Duodenal mucosa (tissue), 2 donors: Measurements from ENCODE around the gene SLC35E1.

Source experiments
- H3K27ac ChIP-seq: one replicate; pipeline ENCODE4 v1.7.0; 2013; ENCODE audit warnings: low read depth, low read length
- H3K27me3 ChIP-seq, 2 donors: one replicate each; pipeline ENCODE4 v1.7.0; 2013; ENCODE audit warnings: low read length in 2 of 2, control low read depth in 1 of 2; ENCODE audit not compliant: insufficient read depth in 2 of 2, control insufficient read depth in 1 of 2
- H3K36me3 ChIP-seq, 2 donors: one replicate each; pipeline ENCODE4 v1.7.0; 2013; ENCODE audit warnings: low read length in 2 of 2, control low read depth in 1 of 2; ENCODE audit not compliant: insufficient read depth in 2 of 2, control insufficient read depth in 1 of 2
- H3K4me1 ChIP-seq, 2 donors: one replicate each; pipeline ENCODE4 v1.7.0; 2013; ENCODE audit warnings: low read length in 2 of 2, control low read depth in 1 of 2; ENCODE audit not compliant: insufficient read depth in 2 of 2, control insufficient read depth in 1 of 2
- H3K4me3 ChIP-seq, 2 donors: one replicate each; pipeline ENCODE4 v1.7.0; 2013; ENCODE audit warnings: low read length in 2 of 2, low read depth in 1 of 2
- H3K9ac ChIP-seq, 2 donors: one replicate each; pipeline ENCODE4 v1.7.0; 2013; ENCODE audit warnings: low read length in 2 of 2, low read depth in 1 of 2
- H3K9me3 ChIP-seq, 2 donors: one replicate each; pipeline ENCODE4 v1.7.0; 2013; ENCODE audit warnings: low read length in 2 of 2, control low read depth in 1 of 2; ENCODE audit not compliant: control insufficient read depth in 1 of 2

SLC35E1 gene

GRCh38 chr19:16525751-16526481 is 46.3 kb downstream of the SLC35E1 start:
- Histone ChIP-seq H3K9me3 (no peaks in the 10 kb centered on the region), H3K4me3 (no peak overlapping the region), H3K4me1 (no peaks in the 10 kb centered on the region), H3K27ac (no peak overlapping the region), H3K27me3 (no peaks in the 10 kb centered on the region), H3K9ac (no peak overlapping the region), H3K36me3 (peaks cover 54 to 83% of the 10 kb centered on the region in 2 donors)

- peaks cover 52 to 83% of the 10 kb centered on the region in 2 donors for H3K36me3 ChIP-seq
- H3K27me3 ChIP-seq, result no peaks in the 10 kb centered on the region
- H3K4me1 ChIP-seq, result no peaks in the 10 kb centered on the region
- no peak overlapping the region for H3K4me3 ChIP-seq
- H3K9me3 ChIP-seq, result no peaks in the 10 kb centered on the region
- no peak overlapping the region for H3K27ac ChIP-seq
- no peak overlapping the region for H3K9ac ChIP-seq
These were observed 47.1 kb downstream of the SLC35E1 start for GRCh38 chr19:16524991-16525734.

GRCh38 chr19:16522559-16523377 is 49.4 kb downstream of the SLC35E1 start:
- H3K9me3 ChIP-seq, result no peaks in the 10 kb centered on the region
- no peak overlapping the region for H3K4me3 ChIP-seq
- no peak overlapping the region for H3K27ac ChIP-seq
- H3K27me3 ChIP-seq, result no peaks in the 10 kb centered on the region
- H3K9ac ChIP-seq, result no peak overlapping the region
- no peaks in the 10 kb centered on the region for H3K4me1 ChIP-seq
- peaks cover 58 to 88% of the 10 kb centered on the region in 2 donors for H3K36me3 ChIP-seq

GRCh38 chr19:16521715-16522289 is 50.4 kb downstream of the SLC35E1 start:
- H3K9ac ChIP-seq, result no peak overlapping the region
- no peaks in the 10 kb centered on the region for H3K9me3 ChIP-seq
- H3K36me3 ChIP-seq, result peaks cover 56 to 88% of the 10 kb centered on the region in 2 donors

GRCh38 chr19:16520986-16521624 is 51.1 kb downstream of the SLC35E1 start:
- peaks cover 0 to 11% of the 10 kb centered on the region in 2 donors for H3K4me1 ChIP-seq
- H3K4me3 ChIP-seq, result no peak overlapping the region
- no peak overlapping the region for H3K27ac ChIP-seq
- H3K9ac ChIP-seq, result no peak overlapping the region
- no peaks in the 10 kb centered on the region for H3K27me3 ChIP-seq
- no peaks in the 10 kb centered on the region for H3K9me3 ChIP-seq
- H3K36me3 ChIP-seq, result peaks cover 56 to 85% of the 10 kb centered on the region in 2 donors

More at GRCh38 chr19:16521715-16522289, 50.4 kb downstream of the SLC35E1 start:
- Histone ChIP-seq H3K27ac (no peak overlapping the region), H3K27me3 (no peaks in the 10 kb centered on the region), H3K4me1 (peaks cover 0 to 8% of the 10 kb centered on the region in 2 donors), H3K4me3 (no peak overlapping the region)

- no peaks in the 10 kb centered on the region for H3K9me3 ChIP-seq
- H3K9ac ChIP-seq, result no peak overlapping the region
- H3K27ac ChIP-seq, result no peak overlapping the region
- no peak overlapping the region for H3K4me3 ChIP-seq
- peaks cover 53 to 77% of the 10 kb centered on the region in 2 donors for H3K36me3 ChIP-seq
- H3K4me1 ChIP-seq, result peaks cover 0 to 11% of the 10 kb centered on the region in 2 donors
- no peaks in the 10 kb centered on the region for H3K27me3 ChIP-seq
These were observed 51.9 kb downstream of the SLC35E1 start for GRCh38 chr19:16520074-16520973.

GRCh38 chr19:16519230-16519687 is 53.0 kb downstream of the SLC35E1 start:
- Histone ChIP-seq H3K4me1 (peaks cover 0 to 11% of the 10 kb centered on the region in 2 donors), H3K36me3 (peaks cover 47 to 72% of the 10 kb centered on the region in 2 donors), H3K4me3 (no peak overlapping the region), H3K27me3 (no peaks in the 10 kb centered on the region), H3K9me3 (no peaks in the 10 kb centered on the region), H3K9ac (no peak overlapping the region), H3K27ac (no peak overlapping the region)

- Histone ChIP-seq H3K27me3 (no peaks in the 10 kb centered on the region), H3K4me3 (no peak overlapping the region), H3K9ac (no peak overlapping the region), H3K9me3 (no peaks in the 10 kb centered on the region), H3K4me1 (peaks cover 0 to 11% of the 10 kb centered on the region in 2 donors), H3K27ac (no peak overlapping the region), H3K36me3 (peaks cover 46 to 66% of the 10 kb centered on the region in 2 donors)
These were observed 53.6 kb downstream of the SLC35E1 start for GRCh38 chr19:16518483-16519229.
